EH (cell line): ENCODE results near the gene SLC35E2B.
A peak's percentile ranks its signal among the peaks of the same experiment; 100 is the strongest.

Experiments used
- DNase-seq: peaks from one replicate; pipeline ENCODE4 v3.0.0-alpha.2; 2015; ENCODE audit warnings: low read depth

SLC35E2B gene

GRCh38 chr1:1623631-1624442 lies 68.8 kb downstream of the SLC35E2B start:
- DNase-seq: no peak

- DNase-seq: no peak
Observed at GRCh38 chr1:1623181-1623630, 69.4 kb downstream of the SLC35E2B start.

GRCh38 chr1:1622788-1623094 lies 69.9 kb downstream of the SLC35E2B start:
- no peak for DNase-seq

- DNase-seq: no peak
Observed at GRCh38 chr1:1622010-1622787, 70.4 kb downstream of the SLC35E2B start.

GRCh38 chr1:1621173-1622009 lies 71.2 kb downstream of the SLC35E2B start:
- no peak for DNase-seq

GRCh38 chr1:1620433-1621139 lies 72.0 kb downstream of the SLC35E2B start:
- DNase-seq: no peak

- no peak for DNase-seq
Observed at GRCh38 chr1:1619917-1620361, 72.7 kb downstream of the SLC35E2B start.

DNA sequence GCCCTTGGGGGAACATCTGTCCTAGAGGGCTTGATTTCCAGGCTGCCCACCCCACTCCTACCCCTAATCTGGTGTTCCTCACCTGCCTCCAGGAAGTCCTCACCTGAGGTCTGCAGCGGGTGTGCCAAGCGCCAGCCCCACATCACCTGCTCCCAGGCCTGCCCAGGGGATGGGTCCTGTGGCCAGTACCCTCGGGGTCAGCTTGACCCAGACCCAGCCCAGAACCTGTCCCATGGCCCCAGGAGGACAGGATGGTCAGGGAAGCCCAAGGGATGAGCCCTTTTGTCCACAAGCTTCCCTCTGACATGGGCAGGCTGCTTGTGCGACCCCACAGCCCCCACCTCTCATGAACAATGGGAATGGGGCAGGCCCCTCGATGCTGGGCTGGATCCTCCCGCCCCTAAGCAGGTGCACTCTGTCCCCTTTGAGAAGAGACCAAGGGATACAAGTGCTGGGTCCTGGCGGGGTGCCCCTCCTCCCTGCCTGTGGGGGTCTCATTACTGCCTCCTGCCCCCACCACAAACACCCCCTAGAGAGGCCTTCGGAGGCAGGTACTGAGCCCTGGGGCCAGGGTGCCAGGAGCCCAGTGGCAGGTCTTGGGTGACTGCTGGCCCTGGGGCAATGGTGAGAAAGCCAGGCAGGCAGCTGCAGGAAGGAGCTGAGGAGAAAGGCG lies 74.1 kb downstream of the SLC35E2B start:
- DNase-seq: no peak

DNA sequence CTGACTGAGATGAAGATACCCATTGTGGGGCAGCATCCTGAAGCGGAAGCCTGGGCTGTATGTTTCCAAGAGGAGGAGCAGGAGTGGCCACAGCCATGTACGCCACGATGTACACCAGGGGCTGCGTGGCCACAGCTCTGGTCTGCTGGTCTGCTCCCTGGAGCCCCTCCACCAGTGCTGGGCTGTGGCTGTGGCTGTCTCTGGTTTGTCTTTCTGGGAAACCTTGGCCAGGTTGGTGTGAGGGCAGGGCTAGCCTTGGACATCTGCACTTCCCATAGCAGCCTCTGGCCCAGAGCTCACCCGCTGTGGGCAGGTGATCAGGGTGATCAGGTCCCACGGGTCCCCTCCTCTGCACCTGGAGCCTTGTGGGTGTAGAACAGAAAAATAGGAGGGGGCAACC lies 74.7 kb downstream of the SLC35E2B start:
- DNase-seq: no peak

DNA sequence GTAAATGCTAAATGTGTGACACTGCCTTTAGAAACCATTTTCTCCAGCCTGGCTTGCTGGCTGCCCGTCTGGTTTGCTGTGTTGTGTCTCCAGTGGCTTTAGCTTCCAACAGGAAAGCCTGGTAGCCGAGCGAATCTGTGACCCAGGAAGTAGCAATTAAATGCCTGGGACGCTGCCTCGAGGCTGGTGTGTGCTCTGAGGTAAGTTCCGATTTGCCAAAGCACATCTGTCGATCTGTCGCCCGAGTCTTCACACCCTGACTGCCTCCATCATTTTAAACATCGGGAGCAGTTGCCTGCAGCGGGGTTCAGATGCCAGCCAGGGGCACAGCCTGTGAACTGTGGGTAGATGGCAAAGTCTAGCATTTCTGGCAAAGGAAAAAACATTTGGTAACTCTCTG lies 75.1 kb downstream of the SLC35E2B start:
- no peak for DNase-seq

DNA sequence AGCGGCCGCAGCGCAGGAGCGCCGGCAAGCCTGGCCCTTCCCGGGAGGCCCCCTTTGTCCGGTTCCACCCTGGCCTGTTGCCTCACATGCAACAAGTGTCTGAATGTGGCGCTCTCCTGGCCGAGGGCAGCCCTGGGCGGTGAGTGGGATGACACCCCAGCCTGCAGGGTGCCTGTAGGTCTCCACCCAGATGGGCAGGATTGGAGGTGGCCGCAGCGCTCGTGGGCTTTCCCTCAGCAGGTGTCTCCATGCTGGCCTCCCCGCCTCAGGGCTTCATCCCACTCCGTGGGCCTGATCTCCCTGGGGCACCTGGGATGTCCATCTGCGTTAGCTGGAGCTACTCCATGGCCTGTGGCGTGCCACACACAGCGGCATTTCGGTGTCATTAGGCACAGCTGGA lies 75.8 kb downstream of the SLC35E2B start:
- no peak for DNase-seq

DNA sequence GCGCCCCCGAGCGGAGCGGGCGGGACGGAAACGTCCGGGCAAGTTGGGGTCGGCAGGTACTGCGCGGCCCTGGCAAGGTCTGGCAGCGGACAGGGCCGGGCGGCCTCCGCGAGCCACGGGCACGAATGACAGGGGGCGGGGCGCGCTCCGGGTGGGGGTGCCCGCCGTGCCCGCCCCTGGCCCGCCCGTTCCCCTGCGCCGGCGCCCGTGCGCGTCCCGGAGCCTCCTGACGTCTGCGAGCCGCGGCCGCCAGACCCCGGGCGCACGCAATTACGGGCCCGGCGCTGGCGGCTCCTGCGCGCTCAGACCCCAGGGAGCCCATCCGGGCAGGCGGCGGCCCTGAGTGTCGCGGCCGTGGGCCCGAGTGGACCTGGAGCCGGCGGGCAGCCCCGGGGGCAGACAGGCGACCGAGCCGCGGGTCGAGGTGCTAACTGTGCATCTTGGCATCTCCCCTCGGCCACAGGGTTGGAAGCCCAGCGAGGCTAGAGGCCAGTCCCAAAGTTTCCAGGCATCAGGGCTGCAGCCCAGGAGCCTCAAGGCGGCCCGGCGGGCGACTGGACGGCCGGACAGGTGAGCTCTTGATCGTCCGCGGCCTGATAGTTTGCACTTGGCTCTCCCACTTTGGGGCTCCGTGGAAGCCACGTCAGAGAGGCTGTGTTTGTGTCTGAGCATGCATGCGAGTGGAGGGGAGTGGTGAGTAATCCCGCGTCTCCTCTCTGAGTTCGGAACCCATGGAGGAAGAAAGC lies 76.4 kb downstream of the SLC35E2B start:
- peak; percentile 46 for DNase-seq

DNA sequence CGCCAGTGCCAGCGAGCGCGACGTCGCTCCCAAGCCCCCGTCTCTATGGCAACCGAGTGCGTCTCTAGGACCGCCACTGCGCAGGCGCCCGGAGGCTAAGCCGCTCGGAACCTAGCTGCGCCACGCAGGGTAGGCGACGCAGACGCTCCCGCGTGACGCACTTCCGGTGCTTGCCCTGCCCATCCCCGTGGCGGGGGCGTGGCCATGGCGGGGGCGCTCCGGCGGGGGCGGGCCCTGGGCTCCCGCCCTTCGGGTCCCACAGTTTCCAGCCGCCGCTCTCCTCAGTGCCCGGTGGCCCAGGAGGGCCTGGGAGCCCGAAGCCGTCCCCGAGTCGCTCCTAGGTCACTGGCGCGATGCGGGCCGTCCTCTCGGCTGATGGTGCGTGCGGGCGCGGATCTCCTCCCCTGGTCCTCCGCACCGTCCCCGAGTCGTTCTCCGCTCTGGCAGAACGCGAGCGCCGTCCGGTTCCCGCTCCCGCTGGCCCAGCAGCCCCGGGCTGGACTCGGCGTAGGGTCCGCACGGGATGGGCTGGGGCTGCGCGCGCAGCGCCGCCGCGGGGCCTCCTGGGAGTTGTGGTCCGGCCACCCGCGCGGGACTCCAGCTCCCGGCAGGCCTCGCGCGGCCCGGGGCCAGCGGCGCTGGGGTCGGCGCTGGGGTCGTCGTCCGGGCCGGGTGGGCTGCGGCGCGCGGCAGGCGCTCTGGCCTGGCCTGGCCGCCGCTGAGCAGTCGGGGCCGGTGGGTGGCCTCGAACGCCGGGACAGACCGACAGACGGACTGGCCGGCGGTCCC lies 77.1 kb downstream of the SLC35E2B start, which contains the start of gene MIB2:
Gene MIB2, plus strand, starts transcription at position 245 of the 789 bp plus-strand sequence. CDS start 7,953 bp downstream, outside the sequence.
- DNase-seq: peak; percentile 96

- DNase-seq: no peak
Observed at GRCh38 chr1:1614954-1615255, 77.7 kb downstream of the SLC35E2B start.

GRCh38 chr1:1614204-1614953 lies 78.2 kb downstream of the SLC35E2B start:
- DNase-seq: peak; percentile 15

GRCh38 chr1:1613509-1614082 lies 79.0 kb downstream of the SLC35E2B start:
- DNase-seq: no peak

DNA sequence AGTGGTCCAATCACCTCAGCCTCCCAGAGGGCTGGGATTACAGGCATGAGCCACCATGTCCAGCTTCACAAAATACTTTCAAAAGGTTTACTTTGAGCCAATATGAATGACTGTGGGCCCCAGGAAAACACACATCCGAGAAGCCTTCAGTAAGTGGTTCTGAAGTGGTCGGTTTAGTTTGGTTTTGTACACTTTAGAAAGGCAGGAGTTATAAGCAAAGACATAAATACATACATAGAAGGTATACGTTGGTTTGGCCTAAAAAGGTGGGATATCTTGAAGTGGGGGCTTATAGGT lies 80.5 kb downstream of the SLC35E2B start:
- DNase-seq: no peak

GRCh38 chr1:1610796-1611195 lies 81.8 kb downstream of the SLC35E2B start:
- no peak for DNase-seq
